GM12801 (cell line): ENCODE results near the gene SNRPB.

Experiments used
- CTCF ChIP-seq: IDR thresholded peaks from one replicate; pipeline ENCODE4 v1.5.1; 2011; ENCODE audit warnings: control low read depth; ENCODE audit not compliant: insufficient read length; ENCODE audit errors: extremely low read depth

The SNRPB gene

GRCh38 chr20:2470423-2471193 is at the start of gene SNRPB:
Gene SNRPB, minus strand, starts transcription at chr20:2470789. Its CDS starts 99 bp downstream, at chr20:2470690.
- no peak for TF ChIP-seq CTCF

GRCh38 chr20:2519115-2519809 is 48.7 kb upstream of the SNRPB start:
- TF ChIP-seq CTCF: no peak

GRCh38 chr20:2518558-2518957 is 48.0 kb upstream of the SNRPB start:
- TF ChIP-seq CTCF: no peak

GRCh38 chr20:2518096-2518495 is 47.5 kb upstream of the SNRPB start:
- no peak for TF ChIP-seq CTCF

GRCh38 chr20:2516399-2516798 is 45.8 kb upstream of the SNRPB start:
- no peak for TF ChIP-seq CTCF

GRCh38 chr20:2515203-2515602 is 44.6 kb upstream of the SNRPB start:
- no peak for TF ChIP-seq CTCF

GRCh38 chr20:2509794-2510193 is 39.2 kb upstream of the SNRPB start:
- TF ChIP-seq CTCF: no peak
